Natural killer cell (primary cell): ENCODE results near the gene RAPGEF1. TPM values are rescaled to one million over a fixed set of nuclear protein-coding genes. Genes with fewer than 3 reads are reported as not detected.
A peak's percentile ranks its signal among the peaks of the same experiment; 100 is the strongest.

Source experiments
- ATAC-seq, 3 donors: fragments of 150-1000 bp in 2 of 3; fragments of 200-7000 bp in 1 of 3; cut with Tn5 transposase; 1 replicate in 1 of 3; 2 replicates in 2 of 3; pipeline ENCODE4 v1.10.0; 2021; ENCODE audit warnings: mild to moderate bottlenecking in 2 of 3, moderate library complexity in 2 of 3
- DNase-seq, 2 donors: peaks; one replicate each; pipeline versions ENCODE4 v3.0.0 to v3.0.0-alpha.2; 2013 to 2021; ENCODE audit warnings: mixed read lengths in 1 of 2
- H3K27ac ChIP-seq: one replicate; pipeline ENCODE4 v1.5.1; 2013; ENCODE audit warnings: mild to moderate bottlenecking, low read length
- H3K27me3 ChIP-seq: one replicate; pipeline ENCODE4 v1.6.1; 2013; ENCODE audit warnings: low read length; ENCODE audit not compliant: control insufficient read depth, insufficient read depth
- H3K36me3 ChIP-seq: one replicate; pipeline ENCODE4 v1.6.1; 2013; ENCODE audit warnings: low read length; ENCODE audit not compliant: control insufficient read depth, insufficient read depth
- H3K4me1 ChIP-seq: one replicate; pipeline ENCODE4 v1.6.1; 2013; ENCODE audit warnings: low read length; ENCODE audit not compliant: control insufficient read depth, insufficient read depth
- H3K4me3 ChIP-seq: one replicate; pipeline ENCODE4 v1.5.1; 2013; ENCODE audit warnings: low read length
- H3K9me3 ChIP-seq: one replicate; pipeline ENCODE4 v1.6.1; 2013; ENCODE audit warnings: low read length; ENCODE audit not compliant: control insufficient read depth, insufficient read depth
- H3K27ac Mint-ChIP-seq, 2 donors: one replicate each; pipeline ENCODE4 v1.8.0; 2022; ENCODE audit warnings: mild to moderate bottlenecking in 2 of 2, mixed read lengths in 2 of 2, moderate library complexity in 1 of 2
- H3K27me3 Mint-ChIP-seq, 2 donors: one replicate each; pipeline ENCODE4 v1.8.0; 2022; ENCODE audit warnings: low read depth in 2 of 2, mixed read lengths in 2 of 2
- H3K36me3 Mint-ChIP-seq: one replicate; pipeline ENCODE4 v1.8.0; 2022; ENCODE audit warnings: mixed read lengths
- H3K4me1 Mint-ChIP-seq, 2 donors: one replicate each; pipeline ENCODE4 v1.8.0; 2022; ENCODE audit warnings: mixed read lengths in 2 of 2
- H3K4me3 Mint-ChIP-seq: one replicate; pipeline ENCODE4 v1.8.0; 2022; ENCODE audit warnings: mild to moderate bottlenecking, moderate library complexity, mixed read lengths
- H3K9me3 Mint-ChIP-seq, 2 donors: one replicate each; pipeline ENCODE4 v1.8.0; 2022; ENCODE audit warnings: mixed read lengths in 2 of 2
- CTCF ChIP-seq: fragments of 200-600 bp; IDR thresholded peaks from one replicate; pipeline ENCODE4 v1.8.0; 2022; ENCODE audit warnings: antibody characterized with exemption
- WGBS: methylation state at CpG from one replicate; pipeline ENCODE4 v1.1.7; 2013; ENCODE audit warnings: missing lambda C conversion rate; ENCODE audit not compliant: insufficient coverage; 5-methylcytosine and 5-hydroxymethylcytosine counted together
- intact Hi-C: fragments of 100-400 bp; cut with micrococcal nuclease; formaldehyde crosslinking; loops from one replicate; pipeline ENCODE4 v1.14.2; 2022
- total RNA-seq, 4 donors: library from RNA; stranded (reverse); fragments of 120-200 nt in 1 of 4; gene quantifications; one replicate each; pipeline versions ENCODE4 v1.2.3 to v1.2.4, GENCODE V29; 2013 to 2022

The RAPGEF1 gene
- 100 to 1,000 TPM; 210 to 224 (median 222) TPM for total RNA-seq
- 82.1 TPM for total RNA-seq (2013)

- 5% methylated on average over 69 of the region's 69 CpGs for WGBS
These were observed at the start of gene RAPGEF1 for GRCh38 chr9:131739959-131740648. Gene RAPGEF1, minus strand, starts transcription at chr9:131740076. Its CDS starts 246 bp downstream, at chr9:131739830.

GRCh38 chr9:131788851-131789250 lies 49.0 kb upstream of the RAPGEF1 start:
- WGBS, result 88% methylated on average over 1 of the region's 1 CpG
- Mint-ChIP-seq H3K27me3 (peaks cover 14 to 24% of the 10 kb centered on the region in 2 donors), H3K9me3 (no peaks in the 10 kb centered on the region), H3K36me3 (no peaks in the 10 kb centered on the region), H3K4me1 (no peaks in the 10 kb centered on the region), H3K27ac (no peak overlapping the region), H3K4me3 (no peak overlapping the region)
- Histone ChIP-seq H3K27ac (no peak overlapping the region), H3K36me3 (no peaks in the 10 kb centered on the region), H3K4me1 (no peaks in the 10 kb centered on the region), H3K4me3 (no peak overlapping the region), H3K27me3 (no peaks in the 10 kb centered on the region), H3K9me3 (no peaks in the 10 kb centered on the region)
- intact Hi-C loops, result no loop called here
- ATAC-seq, result no peak
- no peak for DNase-seq
- TF ChIP-seq CTCF, result no peak

More at GRCh38 chr9:131739959-131740648, at the start of gene RAPGEF1:
- Histone ChIP-seq H3K9me3 (no peaks in the 10 kb centered on the region), H3K36me3 (peaks cover 2% of the 10 kb centered on the region), H3K4me1 (peaks cover 59% of the 10 kb centered on the region), H3K27ac (peak within 1 kb of the TSS; percentile 35), H3K27me3 (no peaks in the 10 kb centered on the region), H3K4me3 (peak within 1 kb of the TSS; percentile 60)
- peak; percentile 80 for TF ChIP-seq CTCF
- intact Hi-C loops, result loop anchor here (1.0 to 10.0 kb wide), 4 partner anchors 149 to 1875 kb away; partner anchors contain the start of gene POMT1
- H3K27ac Mint-ChIP-seq, result peak within 1 kb of the TSS; percentile 89 to 94
- DNase-seq (peak; percentile 89 to 93), ATAC-seq (peak; percentile 69 to 94 (median 76))
- H3K36me3 Mint-ChIP-seq, result no peaks in the 10 kb centered on the region
- peaks cover 39 to 52% of the 10 kb centered on the region in 2 donors for H3K4me1 Mint-ChIP-seq
- peak within 1 kb of the TSS; percentile 91 for H3K4me3 Mint-ChIP-seq
- no peaks in the 10 kb centered on the region for H3K9me3 Mint-ChIP-seq
- H3K27me3 Mint-ChIP-seq, result no peaks in the 10 kb centered on the region

DNA sequence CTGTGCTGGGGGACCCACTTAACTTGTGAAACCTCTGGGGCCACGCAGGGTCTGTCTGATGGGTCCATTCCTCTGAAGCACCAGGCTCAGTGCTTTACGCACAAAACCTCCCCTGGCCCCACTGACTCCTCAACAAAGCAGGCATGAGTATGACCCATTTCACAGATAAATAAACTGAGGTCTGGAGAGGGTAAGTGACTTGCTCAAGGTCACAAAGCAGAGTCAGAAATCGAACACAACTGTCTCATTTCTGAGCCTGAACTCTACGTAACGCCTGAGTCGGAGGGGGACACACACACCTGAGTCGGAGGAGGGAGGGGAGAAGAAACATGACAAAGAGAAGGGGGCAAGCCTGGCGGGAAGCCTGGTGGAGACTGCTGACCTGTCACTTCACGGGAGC lies 48.0 kb upstream of the RAPGEF1 start:
- no peaks in the 10 kb centered on the region for H3K4me1 ChIP-seq
- WGBS, result 71% methylated on average over 9 of the region's 9 CpGs
- Mint-ChIP-seq H3K27me3 (peaks cover 24 to 29% of the 10 kb centered on the region in 2 donors), H3K27ac (no peak overlapping the region), H3K4me3 (no peak overlapping the region), H3K4me1 (no peaks in the 10 kb centered on the region), H3K9me3 (no peaks in the 10 kb centered on the region), H3K36me3 (no peaks in the 10 kb centered on the region)
- no peaks in the 10 kb centered on the region for H3K36me3 ChIP-seq
- H3K9me3 ChIP-seq, result no peaks in the 10 kb centered on the region
- TF ChIP-seq CTCF, result no peak
- H3K27me3 ChIP-seq, result no peaks in the 10 kb centered on the region
- no peak overlapping the region for H3K27ac ChIP-seq
- DNase-seq (no peak), ATAC-seq (no peak)
- no peak overlapping the region for H3K4me3 ChIP-seq
- intact Hi-C loops, result no loop called here
